CD4-positive, alpha-beta T cell treated with Interleukin-4 for 1 hour (primary cell): ENCODE results near the gene LRMDA.

ENCODE experiments used
- DNase-seq, 2 donors: peaks; one replicate each; pipeline ENCODE4 v3.0.0-alpha.2; 2020 to 2022

LRMDA gene

GRCh38 chr10:76074659-76075058 lies 643.2 kb downstream of the LRMDA start:
- DNase-seq: no peak

DNA sequence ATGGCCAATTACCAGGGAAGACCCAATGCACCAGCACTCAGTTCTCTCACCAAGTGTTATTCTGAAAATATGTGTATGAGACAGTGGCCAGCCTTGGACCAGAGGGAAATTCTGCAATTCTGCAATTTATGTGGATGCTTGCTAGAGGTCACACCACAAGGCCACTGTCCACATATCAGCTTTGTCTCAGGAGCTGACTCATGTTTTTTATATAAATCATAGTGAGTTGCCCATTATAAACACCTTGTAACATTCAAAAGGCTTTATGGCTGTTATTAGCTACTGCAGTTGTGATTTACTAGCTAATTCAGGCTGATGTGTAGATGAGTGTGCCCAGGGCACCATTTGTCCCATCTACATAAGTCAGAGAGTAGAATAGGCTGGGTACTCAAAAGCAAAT lies 649.0 kb downstream of the LRMDA start:
- DNase-seq: no peak

- no peak for DNase-seq
These were observed 649.6 kb downstream of the LRMDA start for GRCh38 chr10:76080991-76081390.

GRCh38 chr10:76082232-76082631 lies 650.8 kb downstream of the LRMDA start:
- DNase-seq: no peak

DNA sequence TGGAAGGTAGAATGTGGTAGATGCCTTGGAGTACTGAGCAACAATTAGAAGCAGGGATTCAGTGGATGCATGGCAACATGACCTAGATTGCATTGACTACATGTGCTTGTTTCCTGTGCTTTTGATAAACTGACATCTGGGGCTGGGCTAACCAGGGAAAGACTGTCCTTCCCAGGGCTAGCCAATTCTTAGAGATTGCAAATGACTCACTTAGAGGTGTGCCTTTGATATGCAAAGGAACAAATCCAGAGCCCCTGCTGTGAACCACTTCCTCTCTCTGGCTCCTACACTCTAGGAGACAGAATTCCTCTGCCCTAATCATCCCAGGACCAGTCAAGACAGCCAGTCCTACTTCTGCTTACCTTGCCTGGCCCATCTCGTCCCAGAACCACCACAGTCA lies 651.5 kb downstream of the LRMDA start:
- DNase-seq: no peak

DNA sequence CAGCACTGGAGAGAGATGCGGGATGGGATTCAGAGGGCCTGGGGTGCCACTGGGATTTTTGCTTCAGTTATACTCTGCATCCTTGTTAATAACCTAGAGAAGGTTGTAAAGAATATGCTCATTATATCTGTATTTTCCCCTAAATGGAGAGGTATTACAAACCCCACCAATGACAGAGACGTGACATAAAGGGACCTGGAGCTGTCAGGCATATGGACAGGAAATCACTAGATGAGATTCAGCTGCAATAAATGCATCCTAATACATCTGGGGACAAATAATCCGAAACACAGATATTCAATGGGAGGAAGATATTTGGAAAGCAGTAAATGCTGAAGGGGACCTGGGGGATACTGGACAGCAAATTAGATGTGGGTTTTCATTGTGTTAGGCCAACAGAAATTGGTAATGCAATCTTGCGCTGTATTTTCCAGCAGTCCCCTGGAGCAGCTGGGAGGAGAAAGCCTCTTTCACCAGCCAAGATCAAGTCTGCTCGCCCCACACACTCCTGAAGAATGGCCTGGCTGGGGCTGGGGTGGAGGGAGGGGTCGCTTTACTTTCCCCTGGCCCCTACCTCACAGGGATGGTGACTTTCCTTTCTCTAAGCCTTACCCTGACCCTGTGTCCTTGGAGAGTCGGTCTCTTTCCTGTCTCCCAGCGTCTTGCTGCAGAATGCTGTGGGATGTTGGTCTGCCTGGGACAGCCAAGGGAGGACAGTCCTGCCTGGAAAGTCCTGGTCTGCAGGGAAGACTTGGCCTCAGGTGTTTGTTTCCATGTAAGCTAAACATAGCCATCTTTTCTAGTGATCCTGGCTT lies 653.8 kb downstream of the LRMDA start:
- no peak for DNase-seq

DNA sequence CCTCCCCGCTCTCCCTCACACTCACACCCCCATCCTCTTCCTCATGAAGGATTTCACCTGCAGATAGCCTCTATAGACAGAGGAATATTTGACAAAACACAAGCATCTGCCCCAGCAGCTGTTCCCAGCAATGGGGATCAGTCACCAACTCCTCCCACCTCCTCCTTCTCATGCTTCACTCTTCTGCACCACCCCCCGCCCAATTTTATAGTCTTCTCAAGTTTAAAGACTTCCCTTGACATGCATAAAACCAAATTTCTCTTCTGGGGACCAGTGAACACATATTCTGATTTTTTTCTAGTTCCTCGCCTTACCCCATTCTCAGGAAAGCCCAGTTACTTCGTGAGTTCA lies 654.4 kb downstream of the LRMDA start:
- DNase-seq: no peak

- DNase-seq: no peak
These were observed 654.8 kb downstream of the LRMDA start for GRCh38 chr10:76086170-76086760.

DNA sequence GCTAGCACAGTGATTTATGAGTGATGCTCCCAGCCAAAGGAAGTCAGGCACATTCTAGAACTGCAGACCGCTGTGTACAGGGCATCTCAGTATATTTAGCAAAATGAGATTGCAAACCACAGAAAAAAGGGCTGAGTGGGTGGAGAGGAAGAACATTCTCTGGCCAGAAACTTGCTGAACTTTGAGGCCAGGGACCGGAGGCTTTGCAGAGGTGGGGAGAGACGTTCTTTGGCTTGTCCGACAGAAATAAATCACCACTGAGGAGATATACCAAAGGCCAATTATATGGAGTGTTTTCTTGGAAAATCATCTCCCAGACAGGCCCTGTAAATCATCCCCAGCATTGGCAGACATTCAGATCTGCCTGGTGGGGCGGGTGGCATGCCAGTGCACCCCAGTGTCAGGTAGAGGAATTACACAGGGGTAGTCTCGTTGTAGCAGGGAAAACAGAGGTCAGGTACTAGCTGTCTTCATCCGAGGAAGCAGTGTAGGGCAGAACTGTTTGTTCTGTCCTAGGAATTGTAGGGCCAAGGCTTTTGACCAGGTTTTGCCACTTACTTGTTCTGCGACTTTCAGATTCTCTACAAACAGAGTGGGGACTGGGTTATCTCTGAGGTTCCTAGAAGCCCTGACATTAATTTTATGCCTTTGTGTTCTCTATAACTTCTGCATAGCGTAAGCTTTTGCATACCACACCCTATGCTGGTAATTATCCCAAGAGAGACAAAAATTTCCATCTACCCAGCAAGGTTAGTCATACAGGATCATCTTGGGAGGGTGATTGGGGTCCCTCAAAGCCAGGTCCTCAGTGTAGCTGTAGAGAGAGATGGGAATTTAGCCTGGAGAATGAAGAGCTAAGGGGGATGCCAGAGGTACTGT lies 655.6 kb downstream of the LRMDA start:
- no peak for DNase-seq

DNA sequence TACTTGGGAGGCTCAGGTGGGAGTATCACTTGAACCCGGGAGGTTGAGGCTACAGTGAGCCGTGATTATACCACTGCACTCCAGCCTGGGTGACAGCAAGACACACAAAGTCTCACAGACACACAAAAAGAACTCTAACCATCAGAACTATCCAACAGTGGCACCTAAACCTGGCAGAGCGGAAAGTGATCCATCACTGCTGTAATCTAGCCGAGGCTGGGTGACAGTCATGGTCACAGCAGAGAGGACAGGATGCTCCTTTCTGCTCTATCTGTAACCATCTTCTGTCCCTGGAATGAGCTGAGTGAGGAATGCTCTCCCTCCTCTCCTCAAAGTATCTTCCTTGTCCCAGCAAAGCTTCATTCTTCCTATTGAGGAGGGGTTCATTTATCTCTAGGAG lies 656.6 kb downstream of the LRMDA start:
- no peak for DNase-seq

GRCh38 chr10:76088980-76089379 lies 657.6 kb downstream of the LRMDA start:
- DNase-seq: no peak

DNA sequence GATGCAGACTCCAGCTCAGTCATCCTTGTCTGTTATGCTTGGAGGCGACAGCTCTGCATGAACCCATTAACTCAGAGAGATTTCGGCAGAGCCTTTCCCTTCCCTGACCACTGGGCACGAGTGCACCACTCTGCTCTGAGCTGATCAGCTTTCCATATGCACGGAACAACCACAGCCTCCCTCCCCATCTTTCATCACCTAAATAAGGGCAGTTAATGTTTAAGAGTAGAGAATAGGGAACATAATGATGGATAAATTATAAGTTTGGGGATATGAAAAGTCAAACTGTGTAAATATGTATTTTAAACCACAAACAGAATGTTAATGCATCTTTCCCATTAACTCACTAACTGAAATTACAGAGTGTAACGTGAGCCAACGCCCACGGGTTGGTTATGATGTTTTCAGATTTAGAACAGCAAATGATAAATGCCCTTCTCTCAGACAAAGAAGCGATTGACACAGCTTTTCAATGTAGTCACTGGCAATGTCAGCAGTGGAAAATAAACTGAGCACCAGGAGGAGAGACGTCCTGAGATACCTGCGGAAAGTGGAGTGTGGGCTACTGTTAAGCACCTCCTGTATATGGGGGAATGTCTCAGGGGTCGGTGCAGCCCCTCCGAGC lies 658.2 kb downstream of the LRMDA start:
- no peak for DNase-seq

GRCh38 chr10:76091926-76092325 lies 660.5 kb downstream of the LRMDA start:
- DNase-seq: no peak

DNA sequence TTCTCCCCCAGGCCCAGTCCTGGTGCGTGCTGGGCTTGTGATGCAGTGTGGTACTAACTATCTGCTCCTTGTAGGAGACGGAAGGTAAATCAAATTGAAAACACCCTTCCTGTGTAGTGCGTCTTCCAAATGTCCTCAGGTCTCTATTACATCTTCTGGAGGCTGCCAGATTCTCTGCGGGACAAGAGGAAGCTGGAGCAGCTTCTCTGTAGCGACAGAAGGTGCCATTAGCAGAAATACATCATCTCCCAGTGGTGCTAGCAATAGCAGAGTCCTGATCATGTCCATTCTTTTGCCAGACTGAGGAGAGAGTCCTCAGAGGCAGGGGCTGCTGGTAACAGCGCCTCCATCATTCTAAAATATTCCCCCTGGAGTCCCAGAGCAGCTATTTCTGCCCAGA lies 675.2 kb downstream of the LRMDA start:
- no peak for DNase-seq

- no peak for DNase-seq
These were observed 677.3 kb downstream of the LRMDA start for GRCh38 chr10:76108563-76109359.

GRCh38 chr10:76111404-76111803 lies 680.0 kb downstream of the LRMDA start:
- no peak for DNase-seq

DNA sequence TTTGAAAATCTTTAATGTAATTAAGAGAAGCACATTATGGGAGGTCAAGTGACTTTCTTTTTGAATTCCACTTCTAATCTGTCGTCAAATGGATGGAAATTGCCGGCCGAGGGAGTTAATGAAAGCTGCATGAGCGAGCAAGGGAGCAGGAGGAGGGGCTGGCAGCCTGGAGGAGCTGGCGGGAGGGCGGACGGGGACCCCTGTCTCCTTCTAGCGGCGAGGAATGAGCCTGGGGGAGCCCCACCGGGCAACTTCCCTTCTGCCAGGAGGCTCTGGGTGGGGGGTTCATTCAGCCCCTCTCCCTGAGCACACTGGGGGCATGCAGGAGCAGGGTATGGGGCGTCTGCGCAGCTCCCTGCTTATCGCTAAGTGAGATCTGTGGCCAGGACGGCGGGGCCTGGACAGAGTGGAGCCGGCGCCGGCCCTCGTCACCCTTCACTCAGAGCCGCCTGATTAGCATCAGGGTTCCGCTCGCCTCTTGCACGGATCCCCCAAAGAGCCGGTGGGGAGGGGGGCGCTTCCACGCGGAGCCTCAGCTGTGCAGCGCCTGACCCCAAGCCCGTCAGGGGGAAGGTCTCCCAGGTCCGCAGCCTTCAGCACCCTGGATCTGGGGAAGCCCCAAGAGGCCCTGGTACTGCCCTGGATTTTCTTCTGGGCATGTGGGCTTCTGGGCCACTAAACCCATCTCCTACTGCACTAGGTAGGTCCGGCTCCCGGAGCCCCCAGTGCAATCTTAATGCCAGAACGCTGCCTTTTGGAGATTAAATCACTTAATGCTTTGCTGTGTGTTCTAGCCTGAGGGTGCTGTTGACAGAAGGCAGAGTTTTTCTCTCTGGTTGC lies 680.8 kb downstream of the LRMDA start:
- DNase-seq: no peak

GRCh38 chr10:76112826-76113150 lies 681.4 kb downstream of the LRMDA start:
- no peak for DNase-seq

GRCh38 chr10:76113952-76114351 lies 682.5 kb downstream of the LRMDA start:
- DNase-seq: no peak

DNA sequence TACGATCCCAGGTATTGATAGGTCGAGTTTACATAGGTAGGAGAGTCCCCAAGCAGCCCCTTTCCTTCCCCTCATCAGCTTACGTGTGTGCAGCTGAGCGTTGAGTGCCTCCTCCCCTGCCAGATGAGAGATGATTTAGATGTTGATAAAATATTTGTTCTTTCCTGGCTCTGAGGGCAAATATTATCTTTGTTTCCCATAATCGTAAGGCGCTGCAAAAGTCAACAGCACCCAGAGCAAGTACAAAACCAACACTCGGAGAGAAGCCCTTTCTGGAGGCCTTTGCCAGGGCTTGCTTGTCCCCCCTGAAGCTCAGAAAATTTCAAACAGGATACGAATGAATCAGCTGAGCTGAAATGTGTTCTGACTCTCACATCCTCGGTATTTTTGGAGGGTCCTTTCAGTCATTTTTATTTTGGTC lies 683.2 kb downstream of the LRMDA start:
- no peak for DNase-seq

GRCh38 chr10:76115131-76115470 lies 683.7 kb downstream of the LRMDA start:
- DNase-seq: no peak
